Neural progenitor cell (in vitro differentiated cells): ENCODE measurements around the gene MAGI1. TPM values are rescaled to one million over a fixed set of nuclear protein-coding genes. Genes with fewer than 3 reads are reported as not detected.

ENCODE experiments used
- DNase-seq: peaks from one replicate; pipeline ENCODE4 v3.0.0-alpha.2; 2016; ENCODE audit warnings: low spot score
- H2AFZ ChIP-seq: fragments of 200-600 bp; sonication (generic); replicated peaks from 2 replicates; pipeline ENCODE4 v1.6.1; 2016; ENCODE audit warnings: antibody characterized with exemption
- H3F3A ChIP-seq: fragments of 200-600 bp; sonication (generic); 2 replicates; pipeline ENCODE4 v1.6.1; 2016; ENCODE audit warnings: antibody characterized with exemption, low read depth
- H3K27ac ChIP-seq: fragments of 200-600 bp; sonication (generic); 2 replicates; pipeline ENCODE4 v1.5.1; 2016; ENCODE audit warnings: mild to moderate bottlenecking
- H3K27me3 ChIP-seq: fragments of 200-600 bp; sonication (generic); 2 replicates; pipeline ENCODE4 v1.6.1; 2016; ENCODE audit warnings: mild to moderate bottlenecking, moderate library complexity
- H3K36me3 ChIP-seq: fragments of 200-600 bp; sonication (generic); 2 replicates; pipeline ENCODE4 v1.5.1; 2016
- H3K4me1 ChIP-seq: fragments of 200-600 bp; sonication (generic); 2 replicates; pipeline ENCODE4 v1.6.1; 2016; ENCODE audit warnings: mixed run types
- H3K4me2 ChIP-seq: fragments of 200-600 bp; sonication (generic); 2 replicates; pipeline ENCODE4 v1.6.1; 2016
- H3K4me3 ChIP-seq: fragments of 200-600 bp; sonication (generic); 2 replicates; pipeline ENCODE4 v1.5.1; 2016
- H3K79me2 ChIP-seq: fragments of 200-600 bp; sonication (generic); 2 replicates; pipeline ENCODE4 v1.6.1; 2016; ENCODE audit warnings: low read depth
- H3K9ac ChIP-seq: fragments of 200-600 bp; sonication (generic); 2 replicates; pipeline ENCODE4 v1.6.1; 2016
- H3K9me3 ChIP-seq: fragments of 200-600 bp; sonication (generic); 2 replicates; pipeline ENCODE4 v1.5.1; 2016; ENCODE audit warnings: low read depth
- H4K20me1 ChIP-seq: fragments of 200-600 bp; sonication (generic); 2 replicates; pipeline ENCODE4 v1.6.1; 2016; ENCODE audit warnings: low read depth
- H3K27ac Mint-ChIP-seq: 3 replicates; pipeline ENCODE4 v1.8.0; 2021; ENCODE audit warnings: mixed read lengths
- H3K27me3 Mint-ChIP-seq: 2 replicates; pipeline ENCODE4 v1.8.0; 2022; ENCODE audit warnings: low read depth, mild to moderate bottlenecking, inconsistent platforms, moderate library complexity, mixed read lengths; ENCODE audit not compliant: insufficient read depth
- H3K36me3 Mint-ChIP-seq: 3 replicates; pipeline ENCODE4 v1.8.0; 2021; ENCODE audit warnings: mixed read lengths
- H3K4me1 Mint-ChIP-seq: 3 replicates; pipeline ENCODE4 v1.8.0; 2021; ENCODE audit warnings: mixed read lengths
- H3K4me3 Mint-ChIP-seq: 3 replicates; pipeline ENCODE4 v1.8.0; 2021; ENCODE audit warnings: mild to moderate bottlenecking, moderate library complexity, mixed read lengths
- H3K9me3 Mint-ChIP-seq: 3 replicates; pipeline ENCODE4 v1.8.0; 2020; ENCODE audit warnings: mixed read lengths
- EZH2 ChIP-seq: fragments of 200-600 bp; sonication (generic); IDR thresholded peaks from 2 replicates; pipeline ENCODE4 v1.6.1; 2017; ENCODE audit warnings: antibody characterized with exemption, mild to moderate bottlenecking, moderate library complexity
- EZH2phosphoT487 ChIP-seq: fragments of 200-600 bp; sonication (generic); IDR thresholded peaks from 2 replicates; pipeline ENCODE4 v1.6.1; 2017; ENCODE audit warnings: antibody characterized with exemption
- total RNA-seq: library from RNA; depleted of rRNA; stranded (reverse); fragments of >200 nt; gene quantifications from 2 replicates; pipeline ENCODE4 v1.2.3, GENCODE V29; 2015; ENCODE audit warnings: low replicate concordance
- TF ChIP-seq, protein P1 (sequence below): fragments of 200-600 bp; sonication (generic); IDR thresholded peaks from 2 replicates; pipeline ENCODE4 v1.5.1; 2017; ENCODE audit warnings: antibody characterized with exemption, mild to moderate bottlenecking

Gene MAGI1
- total RNA-seq, 1 donor from 2014 or later, result 40.6 TPM

DNA sequence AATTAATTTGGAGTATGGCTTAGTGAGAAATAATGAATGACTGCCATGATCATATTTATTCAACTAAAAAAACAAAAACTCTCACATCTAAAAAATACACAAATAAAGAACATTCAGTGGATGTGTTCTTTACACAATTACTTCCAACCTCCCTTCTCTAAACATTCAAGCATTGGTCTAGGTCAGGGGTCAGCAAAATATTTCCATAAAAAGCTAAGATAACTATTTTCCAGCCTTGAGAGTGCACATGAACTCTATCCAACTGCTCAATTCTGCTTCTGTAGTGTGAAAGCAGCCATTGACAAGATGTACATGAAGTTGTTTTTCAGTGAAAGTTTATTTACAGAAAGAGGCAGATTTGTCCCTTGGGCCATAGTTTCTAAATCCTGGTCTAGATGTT lies 406.3 kb downstream of the MAGI1 start:
- Histone ChIP-seq H3K27me3 (no peaks in the 10 kb centered on the region), H3K9ac (no peak overlapping the region), H4K20me1 (no peaks in the 10 kb centered on the region), H3K79me2 (no peaks in the 10 kb centered on the region), H3K27ac (no peak overlapping the region), H3K4me2 (no peak overlapping the region), H3K4me3 (no peak overlapping the region), H3F3A (no peaks in the 10 kb centered on the region), H3K9me3 (no peaks in the 10 kb centered on the region), H2AFZ (no peak overlapping the region), H3K36me3 (no peaks in the 10 kb centered on the region), H3K4me1 (peaks cover 8% of the 10 kb centered on the region)
- TF ChIP-seq EZH2, result no peak
- TF ChIP-seq EZH2phosphoT487, result no peak
- TF ChIP-seq, protein P1, sequence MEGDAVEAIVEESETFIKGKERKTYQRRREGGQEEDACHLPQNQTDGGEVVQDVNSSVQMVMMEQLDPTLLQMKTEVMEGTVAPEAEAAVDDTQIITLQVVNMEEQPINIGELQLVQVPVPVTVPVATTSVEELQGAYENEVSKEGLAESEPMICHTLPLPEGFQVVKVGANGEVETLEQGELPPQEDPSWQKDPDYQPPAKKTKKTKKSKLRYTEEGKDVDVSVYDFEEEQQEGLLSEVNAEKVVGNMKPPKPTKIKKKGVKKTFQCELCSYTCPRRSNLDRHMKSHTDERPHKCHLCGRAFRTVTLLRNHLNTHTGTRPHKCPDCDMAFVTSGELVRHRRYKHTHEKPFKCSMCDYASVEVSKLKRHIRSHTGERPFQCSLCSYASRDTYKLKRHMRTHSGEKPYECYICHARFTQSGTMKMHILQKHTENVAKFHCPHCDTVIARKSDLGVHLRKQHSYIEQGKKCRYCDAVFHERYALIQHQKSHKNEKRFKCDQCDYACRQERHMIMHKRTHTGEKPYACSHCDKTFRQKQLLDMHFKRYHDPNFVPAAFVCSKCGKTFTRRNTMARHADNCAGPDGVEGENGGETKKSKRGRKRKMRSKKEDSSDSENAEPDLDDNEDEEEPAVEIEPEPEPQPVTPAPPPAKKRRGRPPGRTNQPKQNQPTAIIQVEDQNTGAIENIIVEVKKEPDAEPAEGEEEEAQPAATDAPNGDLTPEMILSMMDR, result no peak
- Mint-ChIP-seq H3K4me3 (no peak overlapping the region), H3K4me1 (peaks cover 22% of the 10 kb centered on the region), H3K27me3 (no peaks in the 10 kb centered on the region), H3K36me3 (no peaks in the 10 kb centered on the region), H3K27ac (peak overlapping the region; percentile 30), H3K9me3 (peaks cover 3% of the 10 kb centered on the region)
- no peak for DNase-seq

DNA sequence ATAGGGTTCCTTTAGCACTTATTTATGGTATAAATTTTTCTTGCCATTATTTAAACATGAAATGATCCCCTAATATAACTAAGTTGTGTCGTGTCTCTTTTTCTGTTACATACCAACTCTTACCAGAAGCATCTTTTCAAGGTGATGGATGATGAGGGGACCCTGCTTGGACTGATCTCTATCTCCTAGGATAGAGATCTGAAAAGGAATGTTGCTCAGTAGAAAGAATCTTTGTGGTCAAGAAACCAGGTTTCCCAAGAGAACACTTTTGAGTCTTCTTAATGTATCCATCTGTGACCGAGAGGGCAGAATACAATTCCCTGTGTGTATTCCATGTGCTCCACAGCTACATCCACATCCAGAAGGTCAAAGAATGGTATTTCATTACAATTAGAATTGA lies 409.7 kb downstream of the MAGI1 start:
- Mint-ChIP-seq H3K9me3 (peaks cover 3% of the 10 kb centered on the region), H3K27me3 (no peaks in the 10 kb centered on the region), H3K27ac (no peak overlapping the region), H3K4me1 (peaks cover 17% of the 10 kb centered on the region), H3K4me3 (no peak overlapping the region), H3K36me3 (no peaks in the 10 kb centered on the region)
- Histone ChIP-seq H3K9ac (no peak overlapping the region), H3K27ac (no peak overlapping the region), H3K4me2 (no peak overlapping the region), H4K20me1 (no peaks in the 10 kb centered on the region), H3K27me3 (no peaks in the 10 kb centered on the region), H3K4me1 (peaks cover 8% of the 10 kb centered on the region), H3K9me3 (no peaks in the 10 kb centered on the region), H3K4me3 (no peak overlapping the region), H3F3A (no peaks in the 10 kb centered on the region), H3K36me3 (no peaks in the 10 kb centered on the region), H3K79me2 (no peaks in the 10 kb centered on the region), H2AFZ (no peak overlapping the region)
- no peak for DNase-seq
- no peak for TF ChIP-seq EZH2
- TF ChIP-seq, protein P1, result no peak
- no peak for TF ChIP-seq EZH2phosphoT487

DNA sequence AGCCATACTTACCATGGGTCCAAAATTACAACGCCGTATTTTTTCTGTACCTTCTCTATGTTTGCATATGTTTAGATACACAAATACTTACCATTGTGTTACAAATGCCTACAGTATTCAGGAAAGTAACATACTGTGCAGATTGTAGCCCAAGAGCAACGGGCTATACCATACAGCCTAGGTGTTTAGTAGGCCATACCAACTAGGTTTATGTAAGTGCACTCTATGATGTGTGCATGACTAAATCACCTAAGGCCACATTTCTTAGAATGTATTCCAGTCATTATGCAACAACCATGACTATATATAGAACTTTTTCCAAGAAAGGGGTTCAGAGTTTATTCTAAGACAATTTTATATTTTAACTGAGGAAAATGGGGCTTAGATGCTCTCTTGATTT lies 411.7 kb downstream of the MAGI1 start:
- H3K4me3 Mint-ChIP-seq, result no peak overlapping the region
- Histone ChIP-seq H3K9me3 (no peaks in the 10 kb centered on the region), H4K20me1 (no peaks in the 10 kb centered on the region), H3K79me2 (no peaks in the 10 kb centered on the region), H3K4me1 (no peaks in the 10 kb centered on the region), H3F3A (no peaks in the 10 kb centered on the region), H3K4me3 (no peak overlapping the region), H3K9ac (no peak overlapping the region), H3K36me3 (no peaks in the 10 kb centered on the region), H3K27me3 (no peaks in the 10 kb centered on the region), H3K27ac (no peak overlapping the region), H3K4me2 (no peak overlapping the region), H2AFZ (no peak overlapping the region)
- H3K27me3 Mint-ChIP-seq, result no peaks in the 10 kb centered on the region
- H3K36me3 Mint-ChIP-seq, result no peaks in the 10 kb centered on the region
- no peak for DNase-seq
- no peaks in the 10 kb centered on the region for H3K9me3 Mint-ChIP-seq
- no peak for TF ChIP-seq EZH2phosphoT487
- TF ChIP-seq, protein P1, result no peak
- TF ChIP-seq EZH2, result no peak
- H3K27ac Mint-ChIP-seq, result no peak overlapping the region
- H3K4me1 Mint-ChIP-seq, result no peaks in the 10 kb centered on the region

DNA sequence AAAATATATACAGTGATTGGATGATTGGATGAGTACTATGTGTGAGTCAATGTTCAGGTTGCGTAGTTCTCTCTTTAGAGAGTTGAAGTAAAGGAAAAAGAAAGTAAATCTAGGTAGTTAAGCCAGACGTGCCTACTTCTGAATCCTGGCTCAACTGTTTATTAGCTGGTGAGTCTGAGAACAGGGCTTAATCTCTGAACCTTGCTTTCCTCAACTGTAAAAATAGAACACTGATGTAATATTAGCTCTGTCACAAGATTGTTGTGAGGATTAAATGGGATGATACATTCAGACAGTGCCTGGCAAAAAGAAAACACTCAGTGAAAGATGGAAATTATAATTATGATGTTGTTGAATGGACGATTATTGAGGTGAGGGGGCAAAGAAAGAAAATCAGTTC lies 413.4 kb downstream of the MAGI1 start:
- no peaks in the 10 kb centered on the region for H3K27me3 Mint-ChIP-seq
- no peaks in the 10 kb centered on the region for H3K36me3 ChIP-seq
- H3K36me3 Mint-ChIP-seq, result no peaks in the 10 kb centered on the region
- no peaks in the 10 kb centered on the region for H3F3A ChIP-seq
- no peaks in the 10 kb centered on the region for H3K4me1 ChIP-seq
- TF ChIP-seq, protein P1, result no peak
- TF ChIP-seq EZH2phosphoT487 (no peak), EZH2 (no peak)
- no peak overlapping the region for H3K4me2 ChIP-seq
- H3K4me3 ChIP-seq, result no peak overlapping the region
- no peaks in the 10 kb centered on the region for H3K79me2 ChIP-seq
- H3K4me3 Mint-ChIP-seq, result no peak overlapping the region
- no peak overlapping the region for H3K27ac ChIP-seq
- no peaks in the 10 kb centered on the region for H3K9me3 Mint-ChIP-seq
- no peak for DNase-seq
- H3K9me3 ChIP-seq, result no peaks in the 10 kb centered on the region
- peaks cover 12% of the 10 kb centered on the region for H3K4me1 Mint-ChIP-seq
- H3K9ac ChIP-seq, result no peak overlapping the region
- H2AFZ ChIP-seq, result no peak overlapping the region
- H3K27ac Mint-ChIP-seq, result no peak overlapping the region
- H3K27me3 ChIP-seq, result no peaks in the 10 kb centered on the region
- H4K20me1 ChIP-seq, result no peaks in the 10 kb centered on the region
